CD4-positive, alpha-beta T cell treated with Interleukin-6 at 100 ng/mL for 8 hours (primary cell): ENCODE data around the gene PRKG1.

Experiments
- DNase-seq: peaks from one replicate; pipeline ENCODE4 v3.0.0-alpha.2; 2020; ENCODE audit warnings: mixed read lengths, low spot score

Gene PRKG1

GRCh38 chr10:52318136-52318701 is 1243.9 kb downstream of the PRKG1 start:
- DNase-seq, result no peak

DNA sequence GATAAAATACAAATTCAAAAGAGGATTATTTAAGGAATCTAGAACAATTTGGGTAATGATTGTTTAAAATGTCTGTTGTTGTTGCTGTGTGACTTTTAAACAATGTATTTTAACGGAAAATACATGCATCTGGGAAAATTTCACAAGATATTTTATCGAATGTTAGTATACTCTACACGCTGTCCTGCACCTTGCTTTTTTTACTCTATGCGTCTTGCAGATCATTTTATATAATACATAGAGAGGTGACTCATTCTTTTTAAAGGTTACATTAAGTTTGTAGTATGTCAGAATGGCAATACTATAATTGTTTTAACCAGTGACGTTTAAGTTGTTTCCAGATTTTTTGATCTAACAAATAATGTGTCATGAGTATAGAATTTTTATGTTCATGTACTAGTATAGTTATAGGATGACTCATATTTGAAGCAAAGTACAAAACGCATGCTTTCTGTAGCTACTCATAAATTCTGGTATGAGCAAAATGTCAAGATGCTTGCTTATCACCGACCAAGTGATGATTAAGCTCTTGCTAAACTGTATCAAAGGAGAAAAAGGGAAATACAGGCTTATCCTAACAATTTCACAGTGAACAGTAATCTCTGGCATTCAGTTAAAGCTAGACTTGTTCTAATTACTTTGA is 1244.7 kb downstream of the PRKG1 start:
- no peak for DNase-seq

- DNase-seq, result no peak
Observed at GRCh38 chr10:52319926-52320325, 1245.6 kb downstream of the PRKG1 start.

- DNase-seq, result no peak
Observed at GRCh38 chr10:52322323-52322722, 1248.0 kb downstream of the PRKG1 start.

GRCh38 chr10:52322936-52323335 is 1248.6 kb downstream of the PRKG1 start:
- DNase-seq, result no peak

GRCh38 chr10:52326382-52326781 is 1252.1 kb downstream of the PRKG1 start:
- DNase-seq, result no peak

DNA sequence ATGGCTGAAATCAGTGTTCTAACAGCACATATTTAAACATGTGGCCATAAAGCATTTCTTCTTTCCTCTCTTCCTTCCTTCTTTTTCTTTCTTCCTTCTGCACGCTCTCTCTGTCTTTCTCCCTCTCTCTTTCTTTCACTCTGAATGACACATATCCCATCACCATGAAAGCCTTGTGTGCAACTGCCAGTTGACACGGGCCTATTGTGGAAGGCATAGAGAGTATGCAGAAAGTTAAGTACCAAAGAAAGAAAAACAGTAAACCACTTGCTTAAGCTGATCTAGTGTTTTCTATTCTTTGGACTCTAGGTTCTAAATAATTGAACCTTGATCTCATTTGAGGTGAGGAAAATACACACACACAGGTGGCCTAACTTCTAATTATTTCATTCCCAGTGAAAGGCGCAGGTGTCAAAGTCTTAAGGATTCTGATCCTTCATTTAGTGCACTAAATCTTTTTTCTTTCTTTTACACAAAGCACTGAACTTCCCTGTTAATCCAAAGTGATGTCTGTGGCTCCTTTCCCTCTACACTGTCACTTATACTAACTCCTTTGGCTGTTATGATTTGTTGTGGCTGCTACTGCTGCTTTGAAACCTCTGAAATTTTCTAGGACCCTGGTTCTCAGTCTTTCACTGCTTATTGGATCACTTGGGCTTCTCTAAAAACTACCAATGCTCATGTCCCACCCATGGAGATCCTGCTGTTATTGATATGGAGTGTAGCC is 1257.5 kb downstream of the PRKG1 start:
- DNase-seq, result no peak

DNA sequence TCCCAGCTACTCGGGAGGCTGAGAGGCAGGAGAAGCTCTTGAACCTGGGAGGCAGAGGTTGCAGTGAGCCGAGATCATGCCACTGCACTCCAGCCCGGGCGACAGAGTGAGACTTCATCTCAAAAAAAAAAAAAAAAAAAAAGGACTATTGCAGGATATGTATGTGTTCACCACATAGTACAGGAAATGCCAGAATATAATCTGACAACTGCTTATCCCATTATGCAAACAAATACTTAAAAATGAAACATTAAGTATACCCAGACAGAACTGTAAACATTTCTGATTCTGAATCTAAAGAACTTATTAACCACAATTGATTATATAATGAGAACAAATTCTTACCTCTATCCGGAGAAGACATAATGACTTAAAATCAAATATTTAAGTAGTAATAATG is 1258.5 kb downstream of the PRKG1 start:
- no peak for DNase-seq

DNA sequence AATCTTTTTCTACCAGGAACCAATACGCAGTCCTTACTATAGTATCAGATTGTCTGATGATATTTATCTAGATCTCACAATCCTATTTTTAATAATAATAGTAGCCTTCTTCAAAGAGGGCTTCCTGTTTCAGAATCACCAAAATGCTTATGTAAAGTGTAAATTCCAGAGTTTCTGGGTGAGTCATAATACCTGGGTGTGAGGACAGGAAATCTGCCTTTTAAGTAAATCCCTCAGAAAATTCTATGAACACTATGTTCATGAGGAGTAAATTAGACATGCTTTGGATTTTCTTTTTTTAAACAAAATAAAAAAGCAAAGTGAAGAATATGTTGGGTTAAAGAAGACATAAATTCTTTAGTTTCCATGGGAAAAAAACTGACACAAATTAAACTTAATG is 1260.3 kb downstream of the PRKG1 start:
- no peak for DNase-seq

GRCh38 chr10:52335665-52336064 is 1261.4 kb downstream of the PRKG1 start:
- DNase-seq, result no peak

DNA sequence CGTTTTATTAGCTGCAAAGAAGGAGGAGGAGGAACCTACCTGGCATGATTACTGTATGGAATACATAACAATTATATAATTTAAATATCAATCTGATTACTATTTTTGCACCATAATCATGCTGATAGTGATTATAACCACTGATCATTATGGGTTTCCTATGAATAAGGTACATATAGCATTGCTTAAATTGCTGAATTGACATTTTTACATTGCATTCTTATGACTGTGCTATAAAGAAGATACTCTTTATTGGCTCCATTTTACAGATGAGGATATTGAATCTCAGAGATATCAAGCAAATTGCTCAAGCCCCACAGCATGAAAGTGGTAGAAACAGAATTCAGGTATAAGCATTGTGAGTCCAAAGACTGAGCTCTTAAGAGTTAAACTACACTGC is 1262.9 kb downstream of the PRKG1 start:
- DNase-seq, result no peak

- no peak for DNase-seq
Observed at GRCh38 chr10:52343439-52343838, 1269.2 kb downstream of the PRKG1 start.

DNA sequence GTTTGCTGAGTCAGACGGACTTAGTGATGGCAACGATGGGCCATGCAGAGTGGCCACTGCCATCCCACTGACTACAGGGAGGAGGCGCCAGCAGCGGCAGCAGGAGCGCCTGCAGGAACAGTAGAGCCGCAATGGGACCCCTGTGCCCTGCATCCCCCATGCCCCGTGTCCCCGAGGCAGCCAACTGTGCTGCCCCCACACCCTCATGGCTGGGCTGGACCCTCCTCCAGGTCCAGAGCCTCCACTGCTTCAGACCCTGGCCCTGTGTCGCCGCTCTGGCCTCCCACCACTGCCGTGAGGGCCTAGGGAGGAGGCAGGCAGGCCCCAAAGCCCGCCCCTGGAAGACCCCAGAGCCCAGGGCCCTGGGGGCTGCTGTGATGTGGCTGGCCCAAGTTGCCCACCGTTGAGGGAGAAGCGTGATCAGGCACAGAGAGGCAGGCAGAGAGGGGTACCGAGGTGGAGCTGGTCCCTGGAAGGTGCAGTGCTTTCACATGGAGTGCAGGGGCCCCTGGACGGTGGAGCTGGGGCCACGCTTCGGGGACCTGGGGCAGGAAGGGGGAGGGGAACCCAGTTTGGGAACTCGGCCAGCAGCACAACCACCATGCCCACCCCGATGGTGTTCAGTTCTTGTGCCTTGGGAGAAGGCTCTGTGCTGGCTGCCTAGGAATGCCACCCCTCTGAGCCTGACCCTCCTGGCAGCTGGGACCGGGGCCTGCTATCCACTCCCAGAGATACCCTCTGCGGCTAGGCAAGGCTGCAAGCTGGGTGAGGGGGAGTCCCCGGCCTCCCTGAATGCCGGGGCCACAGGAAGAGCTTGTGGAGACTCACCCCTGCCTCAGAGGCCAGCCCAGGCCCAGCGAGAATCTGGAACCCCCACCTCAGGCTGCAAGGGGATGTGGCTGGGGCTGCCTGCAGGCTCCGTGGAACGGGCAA is 1272.4 kb downstream of the PRKG1 start:
- DNase-seq, result no peak

DNA sequence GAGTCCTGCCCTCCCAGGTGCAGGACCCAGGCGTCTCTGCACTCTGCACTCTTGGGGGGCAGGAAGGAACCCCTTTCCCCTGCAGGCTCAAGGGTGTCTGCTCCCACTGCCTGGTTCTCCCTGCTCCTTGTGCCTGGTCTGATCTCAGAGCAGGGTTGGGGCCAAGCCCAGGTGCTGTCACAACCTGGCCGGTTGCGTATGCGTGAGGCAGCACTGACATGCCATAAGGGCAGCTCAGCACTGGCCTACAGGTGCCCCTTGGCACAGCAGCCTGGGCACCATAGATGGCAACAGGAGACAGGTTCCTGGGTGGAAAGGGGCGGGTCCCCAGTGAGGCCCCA is 1273.0 kb downstream of the PRKG1 start:
- DNase-seq, result no peak
